Naive thymus-derived CD4-positive, alpha-beta T cell (primary cell): ENCODE data around the gene ASPRV1. TPM values are rescaled to one million over a fixed set of nuclear protein-coding genes. Genes with fewer than 3 reads are reported as not detected.

ENCODE experiments used
- ATAC-seq: fragments of 150-1000 bp; cut with Tn5 transposase; 2 replicates; pipeline ENCODE4 v1.10.0; 2021; ENCODE audit warnings: mild to moderate bottlenecking, moderate library complexity
- CTCF ChIA-PET: fragments of 350-600 bp; sonication (Branson Sonifier 250); formaldehyde crosslinking; loops from one replicate; lab custom pipeline; 2021; ENCODE audit warnings: antibody characterized with exemption; lab: Charles Lee
- POLR2A ChIA-PET: fragments of 350-600 bp; sonication (Branson Sonifier 250); formaldehyde crosslinking; loops from one replicate; lab custom pipeline; 2021; ENCODE audit warnings: antibody characterized with exemption, inconsistent platforms; lab: Charles Lee
- DNase-seq, 9 donors: peaks; one replicate each; pipeline versions ENCODE4 v3.0.0 to v3.0.0-alpha.2; 2020 to 2022; ENCODE audit warnings: mixed read lengths in 1 of 9
- H3K27ac ChIP-seq: one replicate; pipeline ENCODE4 v1.7.0; 2013; ENCODE audit warnings: mild to moderate bottlenecking, low read depth, low read length, moderate library complexity
- H3K27me3 ChIP-seq, 2 donors: one replicate each; pipeline ENCODE4 v1.7.0; 2013; ENCODE audit warnings: low read length in 2 of 2, mild to moderate bottlenecking in 2 of 2, moderate library complexity in 2 of 2; ENCODE audit not compliant: control insufficient read depth in 2 of 2, insufficient read depth in 2 of 2
- H3K36me3 ChIP-seq, 3 experiments: 1 replicate in 2 of 3; 2 replicates in 1 of 3; pipeline ENCODE4 v1.7.0; 2013; ENCODE audit warnings: low read length in 3 of 3, mild to moderate bottlenecking in 3 of 3, moderate library complexity in 1 of 3; ENCODE audit not compliant: insufficient read depth in 3 of 3, control insufficient read depth in 2 of 3
- H3K4me1 ChIP-seq, 2 donors: one replicate each; pipeline ENCODE4 v1.7.0; 2013; ENCODE audit warnings: low read length in 2 of 2, mild to moderate bottlenecking in 2 of 2, moderate library complexity in 1 of 2; ENCODE audit not compliant: control insufficient read depth in 2 of 2, insufficient read depth in 2 of 2
- H3K4me3 ChIP-seq: 2 replicates; pipeline ENCODE4 v1.7.0; 2013; ENCODE audit warnings: mild to moderate bottlenecking, low read length
- H3K9me3 ChIP-seq, 3 experiments: 1 replicate in 2 of 3; 2 replicates in 1 of 3; pipeline ENCODE4 v1.7.0; 2013; ENCODE audit warnings: low read length in 3 of 3; ENCODE audit not compliant: control insufficient read depth in 2 of 3
- H3K27ac Mint-ChIP-seq, 9 donors: one replicate each; pipeline ENCODE4 v1.8.0; 2020 to 2022; ENCODE audit warnings: mixed read lengths in 9 of 9, mild to moderate bottlenecking in 8 of 9, moderate library complexity in 5 of 9, inconsistent platforms in 2 of 9
- H3K27me3 Mint-ChIP-seq, 5 donors: one replicate each; pipeline ENCODE4 v1.8.0; 2021 to 2022; ENCODE audit warnings: mixed read lengths in 5 of 5, mild to moderate bottlenecking in 1 of 5
- H3K36me3 Mint-ChIP-seq, 5 donors: one replicate each; pipeline ENCODE4 v1.8.0; 2020 to 2022; ENCODE audit warnings: mixed read lengths in 5 of 5, mild to moderate bottlenecking in 3 of 5, inconsistent platforms in 1 of 5
- H3K4me1 Mint-ChIP-seq, 7 donors: one replicate each; pipeline ENCODE4 v1.8.0; 2020 to 2022; ENCODE audit warnings: mixed read lengths in 7 of 7, mild to moderate bottlenecking in 3 of 7, inconsistent platforms in 1 of 7
- H3K4me3 Mint-ChIP-seq, 10 donors: one replicate each; pipeline ENCODE4 v1.8.0; 2020 to 2022; ENCODE audit warnings: mild to moderate bottlenecking in 10 of 10, mixed read lengths in 10 of 10, moderate library complexity in 6 of 10, inconsistent platforms in 2 of 10
- H3K9me3 Mint-ChIP-seq, 11 donors: one replicate each; pipeline ENCODE4 v1.8.0; 2020 to 2022; ENCODE audit warnings: mixed read lengths in 11 of 11, mild to moderate bottlenecking in 4 of 11, inconsistent platforms in 1 of 11, moderate library complexity in 1 of 11
- intact Hi-C, 2 donors: fragments of 100-400 bp; cut with micrococcal nuclease; formaldehyde crosslinking; loops; one replicate each; pipeline ENCODE4 v1.15.1; 2023
- polyA plus RNA-seq, 2 donors: library from polyadenylated mRNA; unstranded; fragments of 300-500 nt; fragmentation: Illumina TruSeq; gene quantifications; one replicate each; pipeline ENCODE4 v1.2.3, GENCODE V29; 2021
- total RNA-seq, 6 experiments: library from RNA in 5 of 6; stranded (reverse) in 5 of 6; gene quantifications; 1 replicate in 5 of 6; 2 replicates in 1 of 6; pipeline ENCODE4 v1.2.3 and lab custom pipeline; 2021 to 2026

Gene ASPRV1
- total RNA-seq (1 to 10 TPM; 1.7 to 2.9 (median 2.3) TPM), polyA plus RNA-seq (1 to 10 TPM in 1 of 2 donors, under 1 TPM in 1; 0.91 to 1.2 TPM), total RNA-seq (lab: John Stamatoyannopoulos, UW) (not detected)

- ChIA-PET POLR2A (no interaction called here), CTCF (no interaction called here)
- ATAC-seq (no peak), DNase-seq (no peak)
- H3K27me3 Mint-ChIP-seq, result peaks cover 0 to 25% (median 0%) of the 10 kb centered on the region in 5 donors
- Histone ChIP-seq H3K9me3 (no peaks in the 10 kb centered on the region), H3K27ac (no peak within 1 kb of the TSS), H3K36me3 (no peaks in the 10 kb centered on the region), H3K4me1 (no peaks in the 10 kb centered on the region), H3K27me3 (no peaks in the 10 kb centered on the region), H3K4me3 (no peak within 1 kb of the TSS)
- H3K9me3 Mint-ChIP-seq, result no peaks in the 10 kb centered on the region
- H3K27ac Mint-ChIP-seq, result peak within 1 kb of the TSS in 1 of 9 donors; percentile 49
- H3K4me1 Mint-ChIP-seq, result peaks cover 5 to 16% (median 6%) of the 10 kb centered on the region in 7 donors
- H3K4me3 Mint-ChIP-seq, result no peak within 1 kb of the TSS
- intact Hi-C loops, result no loop called here
- no peaks in the 10 kb centered on the region for H3K36me3 Mint-ChIP-seq
Measured at GRCh38 chr2:69961496-69961895, at the start of gene ASPRV1. Gene ASPRV1 (minus strand): TSS chr2:69961631. CDS start chr2:69961436, 195 bp downstream.

GRCh38 chr2:70010576-70011111 lies 49.2 kb upstream of the ASPRV1 start:
- Mint-ChIP-seq H3K9me3 (peaks cover 0 to 3% (median 0%) of the 10 kb centered on the region in 11 donors), H3K4me1 (peaks cover 0 to 25% (median 18%) of the 10 kb centered on the region in 7 donors), H3K4me3 (no peak overlapping the region), H3K36me3 (peaks cover 9 to 39% (median 24%) of the 10 kb centered on the region in 5 donors), H3K27me3 (no peaks in the 10 kb centered on the region), H3K27ac (peak overlapping the region in 1 of 9 donors; percentile 59)
- no peaks in the 10 kb centered on the region for H3K9me3 ChIP-seq
- H3K4me1 ChIP-seq, result no peaks in the 10 kb centered on the region
- peaks cover 0 to 6% (median 0%) of the 10 kb centered on the region in 3 experiments for H3K36me3 ChIP-seq
- intact Hi-C loops, result no loop called here
- DNase-seq (no peak), ATAC-seq (peak; percentile 29)
- H3K4me3 ChIP-seq, result no peak overlapping the region
- no peaks in the 10 kb centered on the region for H3K27me3 ChIP-seq
- no peak overlapping the region for H3K27ac ChIP-seq
- CTCF ChIA-PET, result no interaction called here
- POLR2A ChIA-PET, result no interaction called here

- ATAC-seq (peak; percentile 89), DNase-seq (no peak)
- H3K27ac ChIP-seq, result no peak overlapping the region
- Mint-ChIP-seq H3K9me3 (peaks cover 0 to under 1% (median 0%) of the 10 kb centered on the region in 11 donors), H3K27ac (peak overlapping the region in 6 of 9 donors; percentile 2 to 76 (median 27)), H3K36me3 (peaks cover 5 to 33% (median 18%) of the 10 kb centered on the region in 5 donors), H3K4me3 (no peak overlapping the region), H3K27me3 (no peaks in the 10 kb centered on the region), H3K4me1 (peaks cover 0 to 21% (median 12%) of the 10 kb centered on the region in 7 donors)
- no peaks in the 10 kb centered on the region for H3K36me3 ChIP-seq
- ChIA-PET POLR2A (no interaction called here), CTCF (interaction anchor here (0.5 kb wide), 1 partner anchor 9 kb away, joined by 5 read pairs; no protein-coding TSS in a partner anchor)
- H3K4me3 ChIP-seq, result no peak overlapping the region
- intact Hi-C loops, result no loop called here
- H3K4me1 ChIP-seq, result no peaks in the 10 kb centered on the region
- no peaks in the 10 kb centered on the region for H3K27me3 ChIP-seq
- no peaks in the 10 kb centered on the region for H3K9me3 ChIP-seq
Measured at GRCh38 chr2:70009762-70010575, 48.5 kb upstream of the ASPRV1 start.

GRCh38 chr2:70008290-70008689 lies 46.9 kb upstream of the ASPRV1 start:
- no peak overlapping the region for H3K27ac Mint-ChIP-seq
- Histone ChIP-seq H3K36me3 (no peaks in the 10 kb centered on the region), H3K27ac (no peak overlapping the region), H3K9me3 (no peaks in the 10 kb centered on the region), H3K4me1 (no peaks in the 10 kb centered on the region), H3K27me3 (no peaks in the 10 kb centered on the region), H3K4me3 (no peak overlapping the region)
- ATAC-seq, result no peak
- H3K4me3 Mint-ChIP-seq, result no peak overlapping the region
- ChIA-PET CTCF (no interaction called here), POLR2A (no interaction called here)
- no peaks in the 10 kb centered on the region for H3K27me3 Mint-ChIP-seq
- H3K4me1 Mint-ChIP-seq, result peaks cover 0 to 25% (median 12%) of the 10 kb centered on the region in 7 donors
- peaks cover 3 to 30% (median 11%) of the 10 kb centered on the region in 5 donors for H3K36me3 Mint-ChIP-seq
- no peaks in the 10 kb centered on the region for H3K9me3 Mint-ChIP-seq
- intact Hi-C loops, result no loop called here
- no peak for DNase-seq

- no peak overlapping the region for H3K4me3 ChIP-seq
- H3K36me3 Mint-ChIP-seq, result peaks cover 3 to 31% (median 9%) of the 10 kb centered on the region in 5 donors
- no peak overlapping the region for H3K27ac ChIP-seq
- H3K9me3 Mint-ChIP-seq, result no peaks in the 10 kb centered on the region
- CTCF ChIA-PET, result interaction anchor here (0.6 kb wide), 1 partner anchor 158 kb away, joined by 4 read pairs; no protein-coding TSS in a partner anchor
- intact Hi-C loops, result no loop called here
- H3K27me3 Mint-ChIP-seq, result no peaks in the 10 kb centered on the region
- H3K36me3 ChIP-seq, result no peaks in the 10 kb centered on the region
- H3K4me1 ChIP-seq, result peaks cover 0 to 7% of the 10 kb centered on the region in 2 donors
- H3K4me3 Mint-ChIP-seq, result no peak overlapping the region
- H3K9me3 ChIP-seq, result no peaks in the 10 kb centered on the region
- no peak overlapping the region for H3K27ac Mint-ChIP-seq
- no peaks in the 10 kb centered on the region for H3K27me3 ChIP-seq
- ATAC-seq, result no peak
- peaks cover 9 to 34% (median 20%) of the 10 kb centered on the region in 7 donors for H3K4me1 Mint-ChIP-seq
- POLR2A ChIA-PET, result interaction anchor here (0.7 kb wide), 1 partner anchor 79 kb away, joined by 3 read pairs; no protein-coding TSS in a partner anchor
- DNase-seq, result no peak
Measured at GRCh38 chr2:70007151-70007550, 45.7 kb upstream of the ASPRV1 start.

- H3K4me1 ChIP-seq, result peaks cover 0 to 7% of the 10 kb centered on the region in 2 donors
- H3K9me3 Mint-ChIP-seq, result no peaks in the 10 kb centered on the region
- peaks cover under 1 to 27% (median 7%) of the 10 kb centered on the region in 5 donors for H3K36me3 Mint-ChIP-seq
- intact Hi-C loops, result no loop called here
- no peaks in the 10 kb centered on the region for H3K9me3 ChIP-seq
- CTCF ChIA-PET, result no interaction called here
- peaks cover 11 to 33% (median 20%) of the 10 kb centered on the region in 7 donors for H3K4me1 Mint-ChIP-seq
- H3K4me3 Mint-ChIP-seq, result no peak overlapping the region
- no peak for ATAC-seq
- no peak overlapping the region for H3K4me3 ChIP-seq
- peak overlapping the region in 2 of 9 donors; percentile 16 to 52 for H3K27ac Mint-ChIP-seq
- no peak for DNase-seq
- POLR2A ChIA-PET, result no interaction called here
- H3K27me3 Mint-ChIP-seq, result no peaks in the 10 kb centered on the region
- H3K36me3 ChIP-seq, result no peaks in the 10 kb centered on the region
- H3K27me3 ChIP-seq, result no peaks in the 10 kb centered on the region
- no peak overlapping the region for H3K27ac ChIP-seq
Measured at GRCh38 chr2:70006447-70006784, 45.0 kb upstream of the ASPRV1 start.
